NT2/D1 (cell line): ENCODE results near the gene RBM39.

Source experiments
- DNase-seq: peaks from one replicate; pipeline ENCODE4 v3.0.0-alpha.2; 2011; ENCODE audit warnings: low read depth, low spot score
- H3K27me3 ChIP-seq: 2 replicates; pipeline ENCODE4 v1.6.0; 2011; ENCODE audit warnings: mild to moderate bottlenecking; ENCODE audit not compliant: insufficient read length, insufficient read depth
- H3K36me3 ChIP-seq: 2 replicates; pipeline ENCODE4 v1.6.1; 2011; ENCODE audit warnings: mild to moderate bottlenecking, low read length, mixed read lengths; ENCODE audit not compliant: insufficient read depth, insufficient read length
- H3K4me1 ChIP-seq: 2 replicates; pipeline ENCODE4 v1.5.1; 2011; ENCODE audit not compliant: insufficient read depth, insufficient read length
- H3K4me3 ChIP-seq: 2 replicates; pipeline ENCODE4 v1.5.1; 2011; ENCODE audit warnings: low read depth; ENCODE audit not compliant: insufficient read length
- H3K9ac ChIP-seq: 2 replicates; pipeline ENCODE4 v1.6.0; 2011; ENCODE audit warnings: low read depth; ENCODE audit not compliant: insufficient read length
- H3K9me3 ChIP-seq: 2 replicates; pipeline ENCODE4 v1.5.1; 2011; ENCODE audit warnings: mild to moderate bottlenecking, low read length; ENCODE audit not compliant: insufficient read depth
- SUZ12 ChIP-seq: IDR thresholded peaks from 2 replicates; pipeline ENCODE4 v1.6.1; 2011; ENCODE audit not compliant: insufficient read length, insufficient read depth; ENCODE audit errors: extremely low read depth
- YY1 ChIP-seq: IDR thresholded peaks from 2 replicates; pipeline ENCODE4 v1.6.1; 2011; ENCODE audit not compliant: insufficient read length, insufficient read depth
- ZNF274 ChIP-seq: IDR thresholded peaks from 2 replicates; pipeline ENCODE4 v1.6.1; 2011; ENCODE audit warnings: mild to moderate bottlenecking, low read depth, low read length

RBM39 gene

GRCh38 chr20:35774391-35774790 lies 32.3 kb upstream of the RBM39 start:
- no peak for DNase-seq
- H3K4me1 ChIP-seq: peaks cover 6% of the 10 kb centered on the region
- no peak overlapping the region for H3K4me3 ChIP-seq
- no peak overlapping the region for H3K9ac ChIP-seq
- peaks cover 41% of the 10 kb centered on the region for H3K36me3 ChIP-seq
- TF ChIP-seq SUZ12: no peak
- no peak for TF ChIP-seq YY1
- no peak for TF ChIP-seq ZNF274
- peaks cover 10% of the 10 kb centered on the region; the same call in 1 of the 2 replicates for H3K9me3 ChIP-seq
- H3K27me3 ChIP-seq: peaks cover 8% of the 10 kb centered on the region

GRCh38 chr20:35773154-35773751 lies 31.2 kb upstream of the RBM39 start:
- DNase-seq: no peak
- peak overlapping the region; percentile 90 for H3K9ac ChIP-seq
- H3K9me3 ChIP-seq: peaks cover 10% of the 10 kb centered on the region; the same call in 1 of the 2 replicates
- H3K4me3 ChIP-seq: peak overlapping the region; percentile 80
- TF ChIP-seq ZNF274 (no peak), YY1 (no peak), SUZ12 (no peak)
- H3K27me3 ChIP-seq: peaks cover 8% of the 10 kb centered on the region
- H3K36me3 ChIP-seq: peaks cover 37% of the 10 kb centered on the region
- H3K4me1 ChIP-seq: peaks cover 6% of the 10 kb centered on the region

DNA sequence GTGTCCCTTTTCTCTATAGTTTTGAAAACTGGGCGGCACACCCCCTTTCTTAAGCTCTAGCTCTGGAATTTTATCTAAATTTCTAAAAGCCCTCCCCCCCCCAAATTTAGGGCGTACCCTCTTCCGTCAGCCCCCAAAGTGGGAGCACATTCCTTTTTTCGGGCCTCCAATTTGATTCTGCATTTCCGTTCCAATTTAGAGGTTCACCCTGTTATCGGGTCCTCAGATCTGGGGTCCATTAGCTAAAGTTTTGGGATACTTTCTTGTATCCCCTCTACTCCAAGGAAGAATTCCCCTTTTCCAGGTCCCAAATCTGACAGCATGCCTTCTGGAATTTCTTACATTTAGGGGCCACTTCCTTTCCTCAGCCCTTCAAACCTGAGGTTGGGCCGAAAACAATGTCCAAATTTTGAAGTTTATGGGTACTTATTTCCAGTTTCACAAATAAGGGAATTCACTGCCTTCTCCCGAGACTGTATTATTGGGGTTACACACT lies 30.6 kb upstream of the RBM39 start:
- Histone ChIP-seq H3K4me1 (peaks cover 6% of the 10 kb centered on the region), H3K36me3 (peaks cover 34% of the 10 kb centered on the region)

GRCh38 chr20:35771689-35772562 lies 29.9 kb upstream of the RBM39 start, which contains the start of gene PHF20:
Gene PHF20, plus strand, starts transcription at chr20:35772015. Its CDS starts 29,508 bp downstream, at chr20:35801523.
- TF ChIP-seq ZNF274: no peak
- TF ChIP-seq SUZ12: no peak
- no peak for TF ChIP-seq YY1
- H3K36me3 ChIP-seq: peaks cover 28% of the 10 kb centered on the region
- peak within 1 kb of the TSS; percentile 90 for H3K9ac ChIP-seq
- peaks cover 8% of the 10 kb centered on the region for H3K27me3 ChIP-seq
- H3K4me1 ChIP-seq: peaks cover 6% of the 10 kb centered on the region
- H3K4me3 ChIP-seq: peak within 1 kb of the TSS; percentile 80
- H3K9me3 ChIP-seq: peaks cover 10% of the 10 kb centered on the region; the same call in 1 of the 2 replicates
- peak; percentile 91 for DNase-seq

More for the DNA sequence above, 30.6 kb upstream of the RBM39 start:
- Histone ChIP-seq H3K27me3 (peaks cover 8% of the 10 kb centered on the region), H3K4me3 (peak overlapping the region; percentile 80), H3K9me3 (peaks cover 10% of the 10 kb centered on the region; the same call in 1 of the 2 replicates), H3K9ac (peak overlapping the region; percentile 90)
- TF ChIP-seq YY1 (no peak), ZNF274 (no peak), SUZ12 (no peak)
- DNase-seq: no peak

DNA sequence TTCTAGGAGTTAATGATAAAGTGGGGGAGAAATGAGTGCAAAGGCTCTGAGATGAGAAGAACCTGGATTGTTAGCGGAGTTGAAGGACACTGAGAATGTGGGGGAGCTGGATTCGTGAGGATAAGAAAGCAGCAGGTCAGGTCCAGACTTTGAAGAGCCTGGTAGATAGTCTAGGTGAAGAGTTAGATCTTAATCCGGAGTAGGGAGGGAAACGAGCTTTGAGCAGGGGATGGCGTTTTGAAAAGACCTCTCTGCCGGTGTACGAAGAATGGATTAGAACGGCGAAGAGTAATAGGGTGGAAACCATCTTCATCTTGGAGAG lies 29.3 kb upstream of the RBM39 start:
- DNase-seq: no peak
- Histone ChIP-seq H3K36me3 (peaks cover 22% of the 10 kb centered on the region), H3K9ac (no peak overlapping the region), H3K4me3 (no peak overlapping the region), H3K9me3 (peaks cover 10% of the 10 kb centered on the region; the same call in 1 of the 2 replicates), H3K4me1 (peaks cover 6% of the 10 kb centered on the region), H3K27me3 (peaks cover 8% of the 10 kb centered on the region)
- TF ChIP-seq SUZ12 (no peak), ZNF274 (no peak), YY1 (no peak)

- H3K9ac ChIP-seq: peak overlapping the region; percentile 24
- DNase-seq: peak; percentile 75
- TF ChIP-seq YY1 (no peak), ZNF274 (no peak), SUZ12 (no peak)
These were observed 26.9 kb upstream of the RBM39 start for GRCh38 chr20:35768731-35769664.

More at GRCh38 chr20:35768731-35769664, 26.9 kb upstream of the RBM39 start:
- Histone ChIP-seq H3K27me3 (peaks cover 8% of the 10 kb centered on the region), H3K9me3 (peaks cover 10% of the 10 kb centered on the region; the same call in 1 of the 2 replicates), H3K36me3 (peaks cover 5% of the 10 kb centered on the region), H3K4me1 (peaks cover 6% of the 10 kb centered on the region), H3K4me3 (no peak overlapping the region)
